Measurements from ENCODE around the gene RNF208. TPM values are rescaled to one million over a fixed set of nuclear protein-coding genes. Genes with fewer than 3 reads are reported as not detected.

Gene RNF208
- total and polyA plus RNA-seq, 2 donors (not counting 1 experiment from before 2014, with no cell fraction given), result 0.14 to 0.33 TPM

- peaks cover 48% of the 10 kb centered on the region for H3K79me2 ChIP-seq (ENCODE audit: control insufficient read depth, insufficient read depth, low read length)
Observed at GRCh38 chr9:137205126-137206069, 16.6 kb downstream of the RNF208 start, which contains the start of the genes NDOR1 and TMEM203. Gene NDOR1, plus strand, starts transcription at chr9:137205700. Its CDS starts 78 bp downstream, at chr9:137205778. Gene TMEM203, minus strand, starts transcription at chr9:137205648. Its CDS starts 234 bp downstream, at chr9:137205414.

GRCh38 chr9:137204731-137205125, 17.3 kb downstream of the RNF208 start:
- Histone ChIP-seq H3K4me3 (replicated peaks in 1 of 4; ENCODE audit: control extremely low read depth in 1 of 4, insufficient read depth in 1 of 4, low read depth in 3 of 4, low read length in 4 of 4) (peak overlapping the region; percentile 84 to 99 (median 97)), H3K27me3 (ENCODE audit: control insufficient read depth, insufficient read depth, low read length) (no peaks in the 10 kb centered on the region), H2AFZ (ENCODE audit: low read length) (peak overlapping the region; percentile 71), H3K36me3 (ENCODE audit: control insufficient read depth, insufficient read depth, low read length) (no peaks in the 10 kb centered on the region), H4K20me1 (ENCODE audit: control insufficient read depth, extremely low read depth, insufficient read depth, low read length) (no peaks in the 10 kb centered on the region), H3K9me3 (ENCODE audit: control insufficient read depth, insufficient read depth, low read depth, low read length) (no peaks in the 10 kb centered on the region), H3K4me2 (ENCODE audit: extremely low read depth, insufficient read depth, low read length) (peak overlapping the region; percentile 89), H3K4me1 (ENCODE audit: control insufficient read depth, extremely low read depth, insufficient read depth, low read length) (peaks cover 20% of the 10 kb centered on the region), H3K79me2 (ENCODE audit: control insufficient read depth, insufficient read depth, low read length) (peaks cover 48% of the 10 kb centered on the region), H3K27ac (ENCODE audit: insufficient read depth, low read length) (peak overlapping the region; percentile 82), H3K9ac (ENCODE audit: insufficient read depth, low read length) (peak overlapping the region; percentile 93)
- no peak for DNase-seq (ENCODE audit: low read depth in 2 of 2)
- TF ChIP-seq CTCF (conservative IDR thresholded peaks at IDR 0.05 in 1 of 2, IDR thresholded peaks at IDR 0.05 in 1 of 2; ENCODE audit: low read depth in 1 of 2, low read length in 2 of 2) (no peak), EZH2 (IDR thresholded peaks at IDR 0.05; ENCODE audit: low read length, missing control alignments) (no peak)

More at GRCh38 chr9:137205126-137206069, 16.6 kb downstream of the RNF208 start, which contains the start of the genes NDOR1 and TMEM203:
- H2AFZ ChIP-seq (ENCODE audit: low read length), result peak within 1 kb of the TSS; percentile 71
- no peak for TF ChIP-seq CTCF (conservative IDR thresholded peaks at IDR 0.05 in 1 of 2, IDR thresholded peaks at IDR 0.05 in 1 of 2; ENCODE audit: low read depth in 1 of 2, low read length in 2 of 2)
- no peak for TF ChIP-seq EZH2 (IDR thresholded peaks at IDR 0.05; ENCODE audit: low read length, missing control alignments)
- peak within 1 kb of the TSS; percentile 93 for H3K9ac ChIP-seq (ENCODE audit: insufficient read depth, low read length)
- DNase-seq (ENCODE audit: low read depth in 2 of 2), result peak; percentile 78
- no peaks in the 10 kb centered on the region for H3K36me3 ChIP-seq (ENCODE audit: control insufficient read depth, insufficient read depth, low read length)
- H3K4me1 ChIP-seq (ENCODE audit: control insufficient read depth, extremely low read depth, insufficient read depth, low read length), result peaks cover 20% of the 10 kb centered on the region
- no peaks in the 10 kb centered on the region for H4K20me1 ChIP-seq (ENCODE audit: control insufficient read depth, extremely low read depth, insufficient read depth, low read length)
- peak within 1 kb of the TSS; percentile 94 for H3K4me2 ChIP-seq (ENCODE audit: extremely low read depth, insufficient read depth, low read length)
- no peaks in the 10 kb centered on the region for H3K9me3 ChIP-seq (ENCODE audit: control insufficient read depth, insufficient read depth, low read depth, low read length)
- H3K27ac ChIP-seq (ENCODE audit: insufficient read depth, low read length), result peak within 1 kb of the TSS; percentile 82
- peak within 1 kb of the TSS; percentile 92 to 99 (median 97) for H3K4me3 ChIP-seq (replicated peaks in 1 of 4; ENCODE audit: control extremely low read depth in 1 of 4, insufficient read depth in 1 of 4, low read depth in 3 of 4, low read length in 4 of 4)
- no peaks in the 10 kb centered on the region for H3K27me3 ChIP-seq (ENCODE audit: control insufficient read depth, insufficient read depth, low read length)

- no peak overlapping the region for H3K27ac ChIP-seq (ENCODE audit: insufficient read depth, low read length)
- H4K20me1 ChIP-seq (ENCODE audit: control insufficient read depth, extremely low read depth, insufficient read depth, low read length), result no peaks in the 10 kb centered on the region
- no peaks in the 10 kb centered on the region for H3K27me3 ChIP-seq (ENCODE audit: control insufficient read depth, insufficient read depth, low read length)
- no peaks in the 10 kb centered on the region for H3K9me3 ChIP-seq (ENCODE audit: control insufficient read depth, insufficient read depth, low read depth, low read length)
- H3K4me3 ChIP-seq (replicated peaks in 1 of 4; ENCODE audit: control extremely low read depth in 1 of 4, insufficient read depth in 1 of 4, low read depth in 3 of 4, low read length in 4 of 4), result no peak overlapping the region
- H3K4me2 ChIP-seq (ENCODE audit: extremely low read depth, insufficient read depth, low read length), result no peak overlapping the region
- no peaks in the 10 kb centered on the region for H3K36me3 ChIP-seq (ENCODE audit: control insufficient read depth, insufficient read depth, low read length)
- no peak overlapping the region for H3K9ac ChIP-seq (ENCODE audit: insufficient read depth, low read length)
- peaks cover 48% of the 10 kb centered on the region for H3K79me2 ChIP-seq (ENCODE audit: control insufficient read depth, insufficient read depth, low read length)
- TF ChIP-seq EZH2 (IDR thresholded peaks at IDR 0.05; ENCODE audit: low read length, missing control alignments), result no peak
- TF ChIP-seq CTCF (conservative IDR thresholded peaks at IDR 0.05 in 1 of 2, IDR thresholded peaks at IDR 0.05 in 1 of 2; ENCODE audit: low read depth in 1 of 2, low read length in 2 of 2), result no peak
- no peak for DNase-seq (ENCODE audit: low read depth in 2 of 2)
- peaks cover 21% of the 10 kb centered on the region for H3K4me1 ChIP-seq (ENCODE audit: control insufficient read depth, extremely low read depth, insufficient read depth, low read length)
- no peak overlapping the region for H2AFZ ChIP-seq (ENCODE audit: low read length)
Observed at GRCh38 chr9:137202966-137203365, 19.1 kb downstream of the RNF208 start.

Measured in fibroblast of lung (primary cell).